HFF-Myc (cell line): ENCODE results near the gene SFR1.

ENCODE experiments used
- DNase-seq: peaks from one replicate; pipeline ENCODE4 v3.0.0-alpha.2; 2011; ENCODE audit warnings: low read depth; ENCODE audit errors: extremely low read depth
- H3K4me3 ChIP-seq: replicated peaks from 2 replicates; pipeline ENCODE4 v1.5.1; 2011; ENCODE audit warnings: low read depth, mild to moderate bottlenecking, control low read depth, low read length
- CTCF ChIP-seq: IDR thresholded peaks from 2 replicates; pipeline ENCODE4 v1.5.1; 2012; ENCODE audit warnings: mild to moderate bottlenecking, low read depth, low read length, control low read depth; ENCODE audit errors: missing control alignments

SFR1 gene, protein sequence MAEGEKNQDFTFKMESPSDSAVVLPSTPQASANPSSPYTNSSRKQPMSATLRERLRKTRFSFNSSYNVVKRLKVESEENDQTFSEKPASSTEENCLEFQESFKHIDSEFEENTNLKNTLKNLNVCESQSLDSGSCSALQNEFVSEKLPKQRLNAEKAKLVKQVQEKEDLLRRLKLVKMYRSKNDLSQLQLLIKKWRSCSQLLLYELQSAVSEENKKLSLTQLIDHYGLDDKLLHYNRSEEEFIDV

GRCh38 chr10:104121485-104122224 is at the start of gene SFR1:
TSS of gene SFR1 (plus strand) at chr10:104122171. CDS start at chr10:104122184, 13 bp downstream.
- peak; percentile 55 for TF ChIP-seq CTCF
- DNase-seq, result peak; percentile 93
- H3K4me3 ChIP-seq, result peak within 1 kb of the TSS; percentile 82

DNA sequence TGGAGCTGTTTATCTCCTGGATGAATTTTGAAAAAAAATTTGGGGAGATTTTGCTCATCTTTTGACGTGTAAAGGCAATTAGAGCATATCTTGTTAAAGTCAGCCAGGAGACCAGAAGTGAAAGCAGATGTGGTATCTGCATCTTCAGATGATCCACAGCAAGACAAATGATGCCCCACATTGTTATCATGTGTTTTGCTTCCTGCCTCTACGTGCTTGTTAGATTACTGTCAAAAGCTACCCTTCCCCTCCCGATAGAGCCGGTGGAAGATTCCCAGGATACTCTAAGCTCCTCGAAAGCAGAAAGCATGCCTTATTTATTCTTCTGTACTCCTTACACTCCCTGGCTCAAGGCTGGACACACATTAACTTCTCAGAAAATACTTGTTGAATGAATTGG is 49.2 kb upstream of the SFR1 start:
- DNase-seq, result no peak

GRCh38 chr10:104074505-104074904 is 47.5 kb upstream of the SFR1 start:
- no peak for DNase-seq
- no peak for TF ChIP-seq CTCF
- no peak overlapping the region for H3K4me3 ChIP-seq

More for the DNA sequence above, 49.2 kb upstream of the SFR1 start:
- no peak overlapping the region for H3K4me3 ChIP-seq
- TF ChIP-seq CTCF, result no peak

DNA sequence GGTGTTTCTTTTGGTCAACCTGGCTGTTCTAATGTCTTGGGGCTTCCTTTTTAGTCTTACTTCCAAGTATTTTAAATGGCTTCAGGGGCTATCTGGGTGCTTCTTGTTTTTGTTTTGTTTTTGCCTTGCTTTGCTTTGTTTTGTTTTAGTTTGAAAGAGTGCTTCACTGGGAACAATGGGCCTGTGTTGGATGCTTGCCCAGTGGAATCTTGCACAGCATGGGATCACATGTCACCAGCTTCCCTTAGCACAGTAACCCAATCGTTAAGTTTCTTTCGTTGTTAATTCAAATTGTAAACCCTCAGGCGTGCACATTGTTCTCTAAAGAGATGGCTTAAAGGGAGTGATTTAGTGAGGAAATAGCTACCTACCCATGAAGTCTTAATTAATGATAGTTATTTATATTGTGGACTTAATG is 45.2 kb upstream of the SFR1 start:
- peak; percentile 33 for DNase-seq
- H3K4me3 ChIP-seq, result no peak overlapping the region
- TF ChIP-seq CTCF, result no peak

GRCh38 chr10:104077247-104077646 is 44.7 kb upstream of the SFR1 start:
- H3K4me3 ChIP-seq, result no peak overlapping the region
- DNase-seq, result no peak
- TF ChIP-seq CTCF, result no peak

GRCh38 chr10:104077663-104078151 is 44.3 kb upstream of the SFR1 start:
- no peak overlapping the region for H3K4me3 ChIP-seq
- TF ChIP-seq CTCF, result no peak
- DNase-seq, result no peak
